Neuronal stem cell (in vitro differentiated cells): ENCODE results near the gene KRT27. TPM values are rescaled to one million over a fixed set of nuclear protein-coding genes. Genes with fewer than 3 reads are reported as not detected.

ENCODE experiments used
- DNase-seq: peaks from one replicate; pipeline ENCODE4 v3.0.0-alpha.2; 2013; ENCODE audit warnings: low spot score
- H2AFZ ChIP-seq: one replicate; pipeline ENCODE4 v1.6.1; 2013; ENCODE audit warnings: mild to moderate bottlenecking, low read length, inconsistent platforms
- H2AK5ac ChIP-seq: 2 replicates; pipeline ENCODE4 v1.6.1; 2013; ENCODE audit warnings: low read depth, mild to moderate bottlenecking, inconsistent platforms, low read length, moderate library complexity, mixed read lengths
- H2BK120ac ChIP-seq: 2 replicates; pipeline ENCODE4 v1.6.1; 2013; ENCODE audit warnings: low read depth, mild to moderate bottlenecking, inconsistent platforms, low read length, moderate library complexity, mixed read lengths
- H2BK12ac ChIP-seq: one replicate; pipeline ENCODE4 v1.6.1; 2013; ENCODE audit warnings: low read length, inconsistent platforms
- H2BK15ac ChIP-seq: 2 replicates; pipeline ENCODE4 v1.6.1; 2013; ENCODE audit warnings: mild to moderate bottlenecking, low read length, inconsistent platforms, mixed read lengths
- H2BK5ac ChIP-seq: one replicate; pipeline ENCODE4 v1.6.1; 2013; ENCODE audit warnings: inconsistent platforms, mild to moderate bottlenecking, low read length, moderate library complexity
- H3K14ac ChIP-seq: one replicate; pipeline ENCODE4 v1.6.1; 2013; ENCODE audit warnings: low read length, inconsistent platforms
- H3K18ac ChIP-seq: 2 replicates; pipeline ENCODE4 v1.6.1; 2013; ENCODE audit warnings: low read length, inconsistent platforms
- H3K23ac ChIP-seq: 2 replicates; pipeline ENCODE4 v1.6.1; 2013; ENCODE audit warnings: low read depth, mild to moderate bottlenecking, mixed read lengths, low read length, inconsistent platforms; ENCODE audit not compliant: poor library complexity
- H3K27ac ChIP-seq: replicated peaks from 3 replicates; pipeline ENCODE4 v1.5.1; 2013; ENCODE audit warnings: low read length, inconsistent platforms
- H3K27me3 ChIP-seq, 3 experiments: 2 replicates each; pipeline ENCODE4 v1.6.1; 2013; ENCODE audit warnings: low read length in 3 of 3, mild to moderate bottlenecking in 2 of 3, inconsistent platforms in 1 of 3, low read depth in 1 of 3, mixed read lengths in 1 of 3, moderate library complexity in 1 of 3; ENCODE audit not compliant: control insufficient read depth in 3 of 3, insufficient read depth in 3 of 3
- H3K36me3 ChIP-seq, 2 donors: replicated peaks in 1 of 2; 2 replicates each; pipeline ENCODE4 v1.6.1; 2013; ENCODE audit warnings: low read length in 2 of 2; ENCODE audit not compliant: control insufficient read depth in 2 of 2, insufficient read depth in 2 of 2
- H3K4ac ChIP-seq: 2 replicates; pipeline ENCODE4 v1.6.1; 2013; ENCODE audit warnings: inconsistent platforms, mild to moderate bottlenecking, low read length, moderate library complexity
- H3K4me1 ChIP-seq, 2 donors: 1 replicate in 1 of 2; 2 replicates in 1 of 2; pipeline ENCODE4 v1.6.1; 2013; ENCODE audit warnings: low read length in 2 of 2, low read depth in 1 of 2; ENCODE audit not compliant: control insufficient read depth in 2 of 2, insufficient read depth in 1 of 2
- H3K4me2 ChIP-seq: one replicate; pipeline ENCODE4 v1.6.1; 2013; ENCODE audit warnings: mild to moderate bottlenecking, low read length, inconsistent platforms; ENCODE audit not compliant: insufficient read depth, poor library complexity, severe bottlenecking
- H3K4me3 ChIP-seq, 2 donors: 2 replicates each; pipeline ENCODE4 v1.5.1; 2013; ENCODE audit warnings: low read length in 2 of 2, mild to moderate bottlenecking in 2 of 2, inconsistent platforms in 1 of 2, moderate library complexity in 1 of 2
- H3K79me1 ChIP-seq: one replicate; pipeline ENCODE4 v1.6.1; 2013; ENCODE audit warnings: low read depth, mild to moderate bottlenecking, inconsistent platforms, low read length, moderate library complexity
- H3K9ac ChIP-seq: one replicate; pipeline ENCODE4 v1.6.1; 2013; ENCODE audit warnings: mild to moderate bottlenecking, low read depth, low read length, inconsistent platforms; ENCODE audit not compliant: poor library complexity
- H3K9me3 ChIP-seq, 2 donors: replicated peaks in 1 of 2; 2 replicates each; pipeline versions ENCODE3 to v1.6.1; 2013; ENCODE audit warnings: low read length in 2 of 2, mild to moderate bottlenecking in 2 of 2, inconsistent platforms in 1 of 2, low read depth in 1 of 2, mixed read lengths in 1 of 2, moderate library complexity in 1 of 2; ENCODE audit not compliant: control insufficient read depth in 2 of 2, insufficient read depth in 1 of 2
- H4K8ac ChIP-seq: one replicate; pipeline ENCODE4 v1.6.1; 2013; ENCODE audit warnings: low read depth, mild to moderate bottlenecking, inconsistent platforms, low read length, moderate library complexity
- H4K91ac ChIP-seq: one replicate; pipeline ENCODE4 v1.6.1; 2013; ENCODE audit warnings: low read length, low read depth, mild to moderate bottlenecking, inconsistent platforms; ENCODE audit not compliant: poor library complexity
- WGBS, 2 donors: extraction: QIAGEN DNeasy Blood & Tissue Kit; methylation state at CpG; one replicate each; pipeline ENCODE4 v1.1.7; 2013; ENCODE audit warnings: missing lambda C conversion rate in 2 of 2, mixed read lengths in 1 of 2; ENCODE audit not compliant: insufficient read length in 2 of 2, insufficient replicate concordance in 1 of 2; ENCODE audit errors: extremely low coverage in 2 of 2; 5-methylcytosine and 5-hydroxymethylcytosine counted together
- polyA plus RNA-seq, 2 experiments: library from polyadenylated mRNA; stranded (reverse); fragments of 200-250 nt; gene quantifications; one replicate each; pipeline ENCODE4 v1.2.3, GENCODE V29; 2013

KRT27 gene
- polyA plus RNA-seq (2013, experiment 1 of 2): not detected
- not detected for polyA plus RNA-seq (2013, experiment 2 of 2)

GRCh38 chr17:40782450-40782849 lies at the start of gene KRT27:
KRT27 (minus strand) TSS chr17:40782550; CDS start chr17:40782493, 57 bp downstream.
- DNase-seq: no peak
- no peaks in the 10 kb centered on the region for H3K4me1 ChIP-seq
- no CpG with 5 or more reads among the region's 4 CpGs for WGBS, 2 donors
- H3K4ac ChIP-seq: no peak within 1 kb of the TSS
- H3K14ac ChIP-seq: no peak within 1 kb of the TSS
- no peak within 1 kb of the TSS for H3K4me3 ChIP-seq
- no peak within 1 kb of the TSS for H4K91ac ChIP-seq
- H3K27me3 ChIP-seq: peaks cover 0 to 10% (median 2%) of the 10 kb centered on the region in 3 experiments
- no peak within 1 kb of the TSS for H2AFZ ChIP-seq
- no peaks in the 10 kb centered on the region for H3K79me1 ChIP-seq
- no peak within 1 kb of the TSS for H2AK5ac ChIP-seq
- no peak within 1 kb of the TSS for H2BK15ac ChIP-seq
- no peak within 1 kb of the TSS for H3K9ac ChIP-seq
- no peak within 1 kb of the TSS for H4K8ac ChIP-seq
- H3K4me2 ChIP-seq: no peak within 1 kb of the TSS
- no peak within 1 kb of the TSS for H2BK120ac ChIP-seq
- H3K9me3 ChIP-seq: no peaks in the 10 kb centered on the region
- no peak within 1 kb of the TSS for H2BK12ac ChIP-seq
- H3K36me3 ChIP-seq: no peaks in the 10 kb centered on the region
- H3K27ac ChIP-seq: no peak within 1 kb of the TSS
- no peak within 1 kb of the TSS for H3K23ac ChIP-seq
- H2BK5ac ChIP-seq: no peak within 1 kb of the TSS
- H3K18ac ChIP-seq: peak within 1 kb of the TSS; percentile 52

GRCh38 chr17:40830085-40830776 lies 47.9 kb upstream of the KRT27 start:
- no peak for DNase-seq
- H3K4me2 ChIP-seq: no peak overlapping the region
- WGBS, 2 donors: no CpG with 5 or more reads among the region's 2 CpGs
- H3K79me1 ChIP-seq: no peaks in the 10 kb centered on the region
- no peak overlapping the region for H2BK15ac ChIP-seq
- no peak overlapping the region for H3K4me3 ChIP-seq
- peaks cover 5 to 12% of the 10 kb centered on the region in 2 donors for H3K36me3 ChIP-seq
- H3K27me3 ChIP-seq: no peaks in the 10 kb centered on the region
- H2BK5ac ChIP-seq: no peak overlapping the region
- no peak overlapping the region for H3K14ac ChIP-seq
- no peak overlapping the region for H3K9ac ChIP-seq
- peaks cover 0 to 5% of the 10 kb centered on the region in 2 donors for H3K9me3 ChIP-seq
- H3K27ac ChIP-seq: no peak overlapping the region
- H3K23ac ChIP-seq: no peak overlapping the region
- H2BK120ac ChIP-seq: no peak overlapping the region
- no peak overlapping the region for H3K4ac ChIP-seq
- H2BK12ac ChIP-seq: no peak overlapping the region
- no peak overlapping the region for H4K91ac ChIP-seq
- H2AK5ac ChIP-seq: no peak overlapping the region
- no peaks in the 10 kb centered on the region for H3K4me1 ChIP-seq
- no peak overlapping the region for H2AFZ ChIP-seq
- no peak overlapping the region for H4K8ac ChIP-seq
- H3K18ac ChIP-seq: no peak overlapping the region

GRCh38 chr17:40828454-40829044 lies 46.2 kb upstream of the KRT27 start:
- H3K18ac ChIP-seq: no peak overlapping the region
- H3K23ac ChIP-seq: no peak overlapping the region
- H2AFZ ChIP-seq: no peak overlapping the region
- H3K4ac ChIP-seq: no peak overlapping the region
- no peak overlapping the region for H2AK5ac ChIP-seq
- no peak overlapping the region for H3K27ac ChIP-seq
- no peaks in the 10 kb centered on the region for H3K27me3 ChIP-seq
- DNase-seq: no peak
- H4K91ac ChIP-seq: no peak overlapping the region
- peaks cover 0 to 5% of the 10 kb centered on the region in 2 donors for H3K9me3 ChIP-seq
- H3K9ac ChIP-seq: no peak overlapping the region
- no peak overlapping the region for H3K4me2 ChIP-seq
- no peak overlapping the region for H3K14ac ChIP-seq
- H3K4me1 ChIP-seq: no peaks in the 10 kb centered on the region
- H4K8ac ChIP-seq: no peak overlapping the region
- no peak overlapping the region for H2BK12ac ChIP-seq
- no CpG with 5 or more reads among the region's 4 CpGs for WGBS, 2 donors
- H3K4me3 ChIP-seq: no peak overlapping the region
- no peak overlapping the region for H2BK120ac ChIP-seq
- H3K79me1 ChIP-seq: no peaks in the 10 kb centered on the region
- no peak overlapping the region for H2BK5ac ChIP-seq
- no peak overlapping the region for H2BK15ac ChIP-seq
- peaks cover 0 to 2% of the 10 kb centered on the region in 2 donors for H3K36me3 ChIP-seq

GRCh38 chr17:40827746-40828453 lies 45.5 kb upstream of the KRT27 start:
- no peak overlapping the region for H2AK5ac ChIP-seq
- H3K9me3 ChIP-seq: peaks cover 0 to 5% of the 10 kb centered on the region in 2 donors
- H3K4me2 ChIP-seq: no peak overlapping the region
- no peak overlapping the region for H3K18ac ChIP-seq
- H2AFZ ChIP-seq: no peak overlapping the region
- H3K4me1 ChIP-seq: no peaks in the 10 kb centered on the region
- no peak overlapping the region for H3K27ac ChIP-seq
- H2BK120ac ChIP-seq: no peak overlapping the region
- no peak overlapping the region for H3K9ac ChIP-seq
- no CpG with 5 or more reads among the region's 7 CpGs for WGBS, 2 donors
- H4K91ac ChIP-seq: no peak overlapping the region
- H3K14ac ChIP-seq: no peak overlapping the region
- peaks cover 0 to 2% of the 10 kb centered on the region in 2 donors for H3K36me3 ChIP-seq
- no peak overlapping the region for H2BK15ac ChIP-seq
- H3K4ac ChIP-seq: no peak overlapping the region
- H3K23ac ChIP-seq: no peak overlapping the region
- no peak overlapping the region for H3K4me3 ChIP-seq
- no peak for DNase-seq
- H2BK12ac ChIP-seq: no peak overlapping the region
- no peak overlapping the region for H2BK5ac ChIP-seq
- no peaks in the 10 kb centered on the region for H3K79me1 ChIP-seq
- H4K8ac ChIP-seq: no peak overlapping the region
- H3K27me3 ChIP-seq: no peaks in the 10 kb centered on the region
